ENCODE measurements around the gene CNPY1. TPM values are rescaled to one million over a fixed set of nuclear protein-coding genes. Genes with fewer than 3 reads are reported as not detected.
"Not testable (repeated sequence)": the region's sequence is repeated elsewhere in the genome, so short reads cannot be mapped to it uniquely, and the experiment has no call there.

Gene CNPY1
- total RNA-seq, 2 experiments from 2014 or later, result not detected

- no peak overlapping the region for H3K4me3 Mint-ChIP-seq
- H3K27me3 Mint-ChIP-seq, result no peaks in the 10 kb centered on the region
- DNase-seq, result no peak
- H3K4me1 Mint-ChIP-seq, result peaks cover 2% of the 10 kb centered on the region
- no peaks in the 10 kb centered on the region for H3K9me3 Mint-ChIP-seq
- no peak overlapping the region for H3K27ac Mint-ChIP-seq
- CTCF ChIA-PET, result no interaction called here
- no peaks in the 10 kb centered on the region for H3K36me3 Mint-ChIP-seq (ENCODE audit: low read depth)
- POLR2A ChIA-PET, result no interaction called here
Measured at GRCh38 chr7:155574556-155575290, 28.4 kb upstream of the CNPY1 start.

GRCh38 chr7:155571581-155572345, 25.4 kb upstream of the CNPY1 start:
- H3K4me1 Mint-ChIP-seq, result no peaks in the 10 kb centered on the region

GRCh38 chr7:155570991-155571390, 24.6 kb upstream of the CNPY1 start:
- H3K36me3 Mint-ChIP-seq (ENCODE audit: low read depth), result no peaks in the 10 kb centered on the region
- no peak overlapping the region for H3K27ac Mint-ChIP-seq
- no peak overlapping the region for H3K4me3 Mint-ChIP-seq
- H3K4me1 Mint-ChIP-seq, result no peaks in the 10 kb centered on the region
- CTCF ChIA-PET, result no interaction called here
- no peaks in the 10 kb centered on the region for H3K27me3 Mint-ChIP-seq
- POLR2A ChIA-PET, result no interaction called here
- H3K9me3 Mint-ChIP-seq, result no peaks in the 10 kb centered on the region
- no peak for DNase-seq

More at GRCh38 chr7:155571581-155572345, 25.4 kb upstream of the CNPY1 start:
- no peak for DNase-seq
- no peaks in the 10 kb centered on the region for H3K9me3 Mint-ChIP-seq
- no peaks in the 10 kb centered on the region for H3K36me3 Mint-ChIP-seq (ENCODE audit: low read depth)
- CTCF ChIA-PET, result no interaction called here
- no peak overlapping the region for H3K27ac Mint-ChIP-seq
- H3K27me3 Mint-ChIP-seq, result no peaks in the 10 kb centered on the region
- POLR2A ChIA-PET, result no interaction called here
- H3K4me3 Mint-ChIP-seq, result no peak overlapping the region

- DNase-seq, result no peak
- H3K36me3 Mint-ChIP-seq (ENCODE audit: low read depth), result no peaks in the 10 kb centered on the region
- ChIA-PET CTCF (no interaction called here), POLR2A (no interaction called here)
- no peaks in the 10 kb centered on the region for H3K9me3 Mint-ChIP-seq
- H3K27me3 Mint-ChIP-seq, result no peaks in the 10 kb centered on the region
- H3K27ac Mint-ChIP-seq, result no peak overlapping the region
- H3K4me1 Mint-ChIP-seq, result no peaks in the 10 kb centered on the region
- no peak overlapping the region for H3K4me3 Mint-ChIP-seq
Measured at GRCh38 chr7:155570171-155570958, 24.0 kb upstream of the CNPY1 start.

- ChIA-PET POLR2A (no interaction called here), CTCF (interaction anchor here (1.5 kb wide), 1 partner anchor 16 kb away, joined by 3 read pairs; no protein-coding TSS in a partner anchor)
- no peak overlapping the region for H3K27ac Mint-ChIP-seq
- H3K4me3 Mint-ChIP-seq, result no peak overlapping the region
- no peaks in the 10 kb centered on the region for H3K4me1 Mint-ChIP-seq
- H3K9me3 Mint-ChIP-seq, result no peaks in the 10 kb centered on the region
- DNase-seq, result no peak
- H3K36me3 Mint-ChIP-seq (ENCODE audit: low read depth), result no peaks in the 10 kb centered on the region
- H3K27me3 Mint-ChIP-seq, result no peaks in the 10 kb centered on the region
Measured at GRCh38 chr7:155569681-155570080, 23.3 kb upstream of the CNPY1 start.

- H3K4me1 Mint-ChIP-seq, result no peaks in the 10 kb centered on the region
- CTCF ChIA-PET, result interaction anchor here (1.5 kb wide), 1 partner anchor 17 kb away, joined by 3 read pairs; no protein-coding TSS in a partner anchor
- no peaks in the 10 kb centered on the region for H3K27me3 Mint-ChIP-seq
- no peak overlapping the region for H3K27ac Mint-ChIP-seq
- DNase-seq, result no peak
- no peaks in the 10 kb centered on the region for H3K9me3 Mint-ChIP-seq
- no peak overlapping the region for H3K4me3 Mint-ChIP-seq
- no peaks in the 10 kb centered on the region for H3K36me3 Mint-ChIP-seq (ENCODE audit: low read depth)
- POLR2A ChIA-PET, result no interaction called here
Measured at GRCh38 chr7:155568842-155569494, 22.6 kb upstream of the CNPY1 start.

GRCh38 chr7:155568333-155568660, 21.9 kb upstream of the CNPY1 start:
- Mint-ChIP-seq H3K4me3 (no peak overlapping the region), H3K36me3 (ENCODE audit: low read depth) (no peaks in the 10 kb centered on the region), H3K27me3 (no peaks in the 10 kb centered on the region), H3K27ac (no peak overlapping the region), H3K4me1 (no peaks in the 10 kb centered on the region), H3K9me3 (no peaks in the 10 kb centered on the region)
- CTCF ChIA-PET, result interaction anchor here (1.5 kb wide), 1 partner anchor 17 kb away, joined by 3 read pairs; no protein-coding TSS in a partner anchor
- DNase-seq, result no peak
- POLR2A ChIA-PET, result no interaction called here

- POLR2A ChIA-PET, result no interaction called here
- CTCF ChIA-PET, result interaction anchor here (1.5 kb wide), 1 partner anchor 18 kb away, joined by 3 read pairs; no protein-coding TSS in a partner anchor
- H3K9me3 Mint-ChIP-seq, result no peaks in the 10 kb centered on the region
- H3K27me3 Mint-ChIP-seq, result no peaks in the 10 kb centered on the region
- DNase-seq, result no peak
- H3K36me3 Mint-ChIP-seq (ENCODE audit: low read depth), result no peaks in the 10 kb centered on the region
- H3K4me1 Mint-ChIP-seq, result no peaks in the 10 kb centered on the region
- no peak overlapping the region for H3K27ac Mint-ChIP-seq
- H3K4me3 Mint-ChIP-seq, result no peak overlapping the region
Measured at GRCh38 chr7:155567646-155568332, 21.4 kb upstream of the CNPY1 start.

- Mint-ChIP-seq H3K4me1 (no peaks in the 10 kb centered on the region), H3K27ac (no peak overlapping the region), H3K4me3 (no peak overlapping the region), H3K9me3 (no peaks in the 10 kb centered on the region), H3K36me3 (ENCODE audit: low read depth) (no peaks in the 10 kb centered on the region), H3K27me3 (peaks cover 2% of the 10 kb centered on the region)
- DNase-seq, result no peak
- ChIA-PET POLR2A (no interaction called here), CTCF (no interaction called here)
Measured at GRCh38 chr7:155566011-155566836, 19.9 kb upstream of the CNPY1 start.

- DNase-seq, result no peak
- Mint-ChIP-seq H3K27ac (no peak overlapping the region), H3K27me3 (peaks cover 4% of the 10 kb centered on the region), H3K9me3 (no peaks in the 10 kb centered on the region), H3K4me3 (no peak overlapping the region), H3K36me3 (ENCODE audit: low read depth) (no peaks in the 10 kb centered on the region), H3K4me1 (no peaks in the 10 kb centered on the region)
- CTCF ChIA-PET, result no interaction called here
- POLR2A ChIA-PET, result no interaction called here
Measured at GRCh38 chr7:155565596-155565995, 19.2 kb upstream of the CNPY1 start.

- POLR2A ChIA-PET; H3K27me3 Mint-ChIP-seq; H3K36me3 Mint-ChIP-seq (ENCODE audit: low read depth); H3K4me1 Mint-ChIP-seq; H3K4me3 Mint-ChIP-seq; DNase-seq; H3K27ac Mint-ChIP-seq; CTCF ChIA-PET; H3K9me3 Mint-ChIP-seq: not testable (repeated sequence)
Measured at GRCh38 chr7:155562976-155563375, 16.6 kb upstream of the CNPY1 start.

GRCh38 chr7:155562106-155562505, 15.7 kb upstream of the CNPY1 start:
- Mint-ChIP-seq H3K27ac (no peak overlapping the region), H3K36me3 (ENCODE audit: low read depth) (no peaks in the 10 kb centered on the region)

More at GRCh38 chr7:155562106-155562505, 15.7 kb upstream of the CNPY1 start:
- Mint-ChIP-seq H3K9me3 (no peaks in the 10 kb centered on the region), H3K4me3 (no peak overlapping the region), H3K4me1 (no peaks in the 10 kb centered on the region), H3K27me3 (peaks cover 4% of the 10 kb centered on the region)
- CTCF ChIA-PET, result no interaction called here
- POLR2A ChIA-PET, result no interaction called here
- DNase-seq, result no peak

Measured in activated CD4-positive, alpha-beta T cell treated with anti-CD3 and anti-CD28 coated beads, Interleukin-2, amount 10 ng/mL, durations not matched to agents 7 days and 5 days (primary cell).